Measurements from ENCODE around the gene LCAT.

Gene LCAT

DNA sequence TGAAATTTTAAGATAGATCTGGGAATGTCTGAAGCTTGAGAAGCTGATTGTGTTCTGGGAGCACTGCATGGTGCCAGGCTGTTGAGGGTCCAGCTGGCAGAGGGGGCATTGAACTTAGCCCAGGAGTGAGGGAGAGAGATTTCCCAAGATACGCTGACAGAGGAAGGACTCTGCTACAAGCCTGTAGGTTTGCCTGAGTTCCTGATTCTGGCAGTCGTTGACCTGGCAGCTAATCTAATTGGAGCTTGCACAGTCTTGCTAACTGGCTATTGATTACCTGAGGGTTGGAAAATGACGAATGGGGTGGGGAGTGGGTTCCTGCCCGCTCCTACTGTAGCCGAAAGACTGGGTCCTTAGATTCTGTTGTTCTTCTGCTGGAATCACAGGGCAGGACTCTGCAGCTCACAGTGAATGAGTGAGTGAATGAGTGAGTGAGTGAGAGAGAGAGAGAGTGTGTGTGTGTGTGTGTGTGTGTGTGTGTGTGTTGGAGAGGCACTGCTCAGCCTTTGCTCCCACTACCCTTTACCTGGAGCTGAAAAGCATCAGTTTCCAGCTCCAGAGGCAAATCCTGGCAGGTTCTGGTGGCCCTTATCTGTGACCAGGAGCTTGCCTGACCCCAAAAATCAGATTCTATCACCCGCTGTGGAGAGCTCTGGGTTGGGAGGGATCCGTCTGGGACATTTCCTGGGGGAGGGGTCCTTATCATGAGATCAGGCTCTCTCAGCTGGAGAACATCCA, 29.0 kb downstream of the LCAT start:
- in situ Hi-C loops (cut with HindIII; ENCODE audit: low sequenced_read_pairs) = no loop called here
- DNase-seq (ENCODE audit: low read depth, low spot score) = no peak
- TF ChIP-seq, protein P1, sequence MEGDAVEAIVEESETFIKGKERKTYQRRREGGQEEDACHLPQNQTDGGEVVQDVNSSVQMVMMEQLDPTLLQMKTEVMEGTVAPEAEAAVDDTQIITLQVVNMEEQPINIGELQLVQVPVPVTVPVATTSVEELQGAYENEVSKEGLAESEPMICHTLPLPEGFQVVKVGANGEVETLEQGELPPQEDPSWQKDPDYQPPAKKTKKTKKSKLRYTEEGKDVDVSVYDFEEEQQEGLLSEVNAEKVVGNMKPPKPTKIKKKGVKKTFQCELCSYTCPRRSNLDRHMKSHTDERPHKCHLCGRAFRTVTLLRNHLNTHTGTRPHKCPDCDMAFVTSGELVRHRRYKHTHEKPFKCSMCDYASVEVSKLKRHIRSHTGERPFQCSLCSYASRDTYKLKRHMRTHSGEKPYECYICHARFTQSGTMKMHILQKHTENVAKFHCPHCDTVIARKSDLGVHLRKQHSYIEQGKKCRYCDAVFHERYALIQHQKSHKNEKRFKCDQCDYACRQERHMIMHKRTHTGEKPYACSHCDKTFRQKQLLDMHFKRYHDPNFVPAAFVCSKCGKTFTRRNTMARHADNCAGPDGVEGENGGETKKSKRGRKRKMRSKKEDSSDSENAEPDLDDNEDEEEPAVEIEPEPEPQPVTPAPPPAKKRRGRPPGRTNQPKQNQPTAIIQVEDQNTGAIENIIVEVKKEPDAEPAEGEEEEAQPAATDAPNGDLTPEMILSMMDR (IDR thresholded peaks at IDR 0.05; ENCODE audit: low read depth, low read length) = no peak
- H3K4me3 ChIP-seq (ENCODE audit: low read depth, low read length) = no peak overlapping the region

DNA sequence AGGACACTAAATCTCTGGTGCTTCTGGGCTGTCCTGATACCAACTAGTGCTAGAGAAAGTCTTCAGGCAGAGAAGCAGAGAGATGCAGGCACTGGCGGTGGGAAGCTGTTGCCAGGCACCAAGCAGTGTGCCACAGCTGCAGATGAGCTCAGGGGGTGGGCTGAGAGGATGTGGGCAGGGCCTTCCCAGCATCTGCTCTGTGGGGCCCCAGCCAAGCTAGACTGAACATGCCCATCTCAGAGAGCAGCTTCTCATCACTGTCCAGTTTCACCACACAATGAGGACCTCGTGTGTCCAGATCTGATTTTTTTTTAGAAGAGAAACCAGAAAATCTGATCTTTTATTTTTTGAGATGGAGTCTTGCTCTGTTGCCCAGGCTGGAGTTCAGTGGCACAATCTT, 33.8 kb downstream of the LCAT start:
- TF ChIP-seq, protein P1 (IDR thresholded peaks at IDR 0.05; ENCODE audit: low read depth, low read length) = no peak
- in situ Hi-C loops (cut with HindIII; ENCODE audit: low sequenced_read_pairs) = no loop called here
- peak; percentile 73 for DNase-seq (ENCODE audit: low read depth, low spot score)
- no peak overlapping the region for H3K4me3 ChIP-seq (ENCODE audit: low read depth, low read length)

DNA sequence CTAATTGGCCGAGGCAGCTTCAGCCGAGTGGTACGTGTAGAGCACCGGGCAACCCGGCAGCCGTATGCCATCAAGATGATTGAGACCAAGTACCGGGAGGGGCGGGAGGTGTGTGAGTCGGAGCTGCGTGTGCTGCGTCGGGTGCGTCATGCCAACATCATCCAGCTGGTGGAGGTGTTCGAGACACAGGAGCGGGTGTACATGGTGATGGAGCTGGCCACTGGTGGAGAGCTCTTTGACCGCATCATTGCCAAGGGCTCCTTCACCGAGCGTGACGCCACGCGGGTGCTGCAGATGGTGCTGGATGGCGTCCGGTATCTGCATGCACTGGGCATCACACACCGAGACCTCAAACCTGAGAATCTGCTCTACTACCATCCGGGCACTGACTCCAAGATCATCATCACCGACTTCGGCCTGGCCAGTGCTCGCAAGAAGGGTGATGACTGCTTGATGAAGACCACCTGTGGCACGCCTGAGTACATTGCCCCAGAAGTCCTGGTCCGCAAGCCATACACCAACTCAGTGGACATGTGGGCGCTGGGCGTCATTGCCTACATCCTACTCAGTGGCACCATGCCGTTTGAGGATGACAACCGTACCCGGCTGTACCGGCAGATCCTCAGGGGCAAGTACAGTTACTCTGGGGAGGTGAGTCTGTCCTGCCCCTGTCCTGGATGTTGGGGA, 34.7 kb downstream of the LCAT start:
- in situ Hi-C loops (cut with HindIII; ENCODE audit: low sequenced_read_pairs) = no loop called here
- no peak overlapping the region for H3K4me3 ChIP-seq (ENCODE audit: low read depth, low read length)
- TF ChIP-seq, protein P1 (IDR thresholded peaks at IDR 0.05; ENCODE audit: low read depth, low read length) = no peak
- DNase-seq (ENCODE audit: low read depth, low spot score) = no peak

DNA sequence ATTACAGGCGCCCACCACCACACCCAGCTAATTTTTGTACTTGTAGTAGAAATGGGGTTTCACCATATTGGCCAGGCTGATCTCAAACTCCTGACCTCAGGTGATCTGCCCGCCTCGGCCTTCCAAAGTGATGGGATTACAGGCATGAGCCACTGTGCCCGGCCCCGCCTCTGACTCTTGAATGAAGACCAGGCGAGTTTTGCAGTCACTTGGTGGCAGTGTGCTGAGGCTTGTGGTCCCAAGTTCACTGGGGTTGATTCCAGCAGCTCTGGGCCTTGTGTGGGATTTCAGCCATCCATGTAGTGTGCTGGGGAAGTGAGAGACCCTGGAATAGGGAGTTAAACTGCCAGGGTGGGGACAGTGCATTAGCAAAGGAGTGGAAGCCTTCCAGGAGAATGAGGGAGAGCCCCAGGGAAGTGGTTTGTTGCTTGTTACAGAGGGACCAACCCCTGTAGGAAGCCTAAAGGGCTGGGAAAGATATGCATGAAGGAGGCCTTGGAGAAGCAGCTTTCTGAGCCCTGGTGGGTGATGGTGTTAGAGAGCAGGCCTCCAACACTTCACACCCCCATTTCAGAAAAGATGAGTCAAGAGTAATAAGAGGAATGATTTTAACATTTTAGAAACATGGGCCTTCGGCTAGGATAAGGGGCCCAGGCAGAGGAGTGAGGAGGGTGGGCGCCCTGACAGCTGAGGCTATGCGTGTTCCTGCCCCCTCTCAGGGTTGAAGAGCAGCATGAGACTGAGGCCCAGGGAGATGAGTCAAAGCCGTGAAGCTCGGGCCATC, 36.3 kb downstream of the LCAT start:
- in situ Hi-C loops (cut with HindIII; ENCODE audit: low sequenced_read_pairs) = no loop called here
- no peak for DNase-seq (ENCODE audit: low read depth, low spot score)
- TF ChIP-seq, protein P1 (IDR thresholded peaks at IDR 0.05; ENCODE audit: low read depth, low read length) = no peak
- no peak overlapping the region for H3K4me3 ChIP-seq (ENCODE audit: low read depth, low read length)

DNA sequence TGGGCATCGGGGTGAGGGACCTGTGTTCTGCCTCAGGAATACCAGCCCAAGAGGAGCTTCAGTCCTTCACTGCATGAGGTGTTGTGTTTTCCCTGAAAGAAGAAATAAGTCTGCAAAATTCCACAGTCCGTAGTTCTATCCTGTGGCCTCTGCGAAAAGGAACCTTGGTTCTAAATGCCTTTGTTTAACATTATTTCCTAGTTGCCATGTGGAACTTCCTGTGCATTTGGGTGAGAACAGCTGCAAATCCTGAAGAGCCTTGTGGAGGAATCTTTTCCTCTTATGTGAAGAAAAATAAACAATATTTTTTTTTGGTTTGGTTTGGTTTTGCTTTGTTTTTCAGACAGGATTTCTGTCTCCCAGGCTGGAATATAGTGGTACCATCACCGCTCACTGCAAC, 41.1 kb downstream of the LCAT start:
- no peak overlapping the region for H3K4me3 ChIP-seq (ENCODE audit: low read depth, low read length)
- in situ Hi-C loops (cut with HindIII; ENCODE audit: low sequenced_read_pairs) = no loop called here
- no peak for DNase-seq (ENCODE audit: low read depth, low spot score)
- TF ChIP-seq, protein P1 (IDR thresholded peaks at IDR 0.05; ENCODE audit: low read depth, low read length) = no peak

DNA sequence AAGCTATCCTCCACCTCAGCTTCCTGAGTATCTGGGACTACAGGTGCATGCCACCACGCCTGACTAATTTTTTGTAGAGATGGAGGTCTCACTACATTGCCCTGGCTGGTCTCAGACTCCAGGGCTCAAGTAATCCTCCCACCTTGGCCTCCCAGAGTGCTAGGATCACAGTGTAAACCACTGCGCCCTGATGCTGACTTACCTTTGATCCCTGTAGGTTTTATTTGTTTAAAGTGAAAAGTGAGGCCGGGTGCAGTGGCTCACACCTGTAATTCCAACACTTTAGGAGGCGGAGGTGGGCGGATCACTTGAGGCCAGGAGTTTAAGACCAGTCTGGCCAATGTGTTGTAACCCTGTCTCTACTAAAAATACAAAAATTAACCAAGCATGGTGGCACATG, 42.2 kb downstream of the LCAT start:
- no peak overlapping the region for H3K4me3 ChIP-seq (ENCODE audit: low read depth, low read length)
- TF ChIP-seq, protein P1 (IDR thresholded peaks at IDR 0.05; ENCODE audit: low read depth, low read length) = no peak
- DNase-seq (ENCODE audit: low read depth, low spot score) = no peak
- in situ Hi-C loops (cut with HindIII; ENCODE audit: low sequenced_read_pairs) = no loop called here
